A549 treated with Hydrocortisone at 1 μM for 4 hours (cell line): ENCODE measurements around the gene INPP1. TPM values are rescaled to one million over a fixed set of nuclear protein-coding genes. Genes with fewer than 3 reads are reported as not detected.

Source experiments
- total RNA-seq: library from RNA; stranded (reverse); fragments of 200-300 nt; extraction: Qiagen RNA extraction; gene quantifications from 5 replicates; pipeline ENCODE4 v1.2.3, GENCODE V29; 2022

Gene INPP1
- total RNA-seq = 32.7 to 38.1 TPM (median 36.2 TPM) in 5 replicates

DNA sequence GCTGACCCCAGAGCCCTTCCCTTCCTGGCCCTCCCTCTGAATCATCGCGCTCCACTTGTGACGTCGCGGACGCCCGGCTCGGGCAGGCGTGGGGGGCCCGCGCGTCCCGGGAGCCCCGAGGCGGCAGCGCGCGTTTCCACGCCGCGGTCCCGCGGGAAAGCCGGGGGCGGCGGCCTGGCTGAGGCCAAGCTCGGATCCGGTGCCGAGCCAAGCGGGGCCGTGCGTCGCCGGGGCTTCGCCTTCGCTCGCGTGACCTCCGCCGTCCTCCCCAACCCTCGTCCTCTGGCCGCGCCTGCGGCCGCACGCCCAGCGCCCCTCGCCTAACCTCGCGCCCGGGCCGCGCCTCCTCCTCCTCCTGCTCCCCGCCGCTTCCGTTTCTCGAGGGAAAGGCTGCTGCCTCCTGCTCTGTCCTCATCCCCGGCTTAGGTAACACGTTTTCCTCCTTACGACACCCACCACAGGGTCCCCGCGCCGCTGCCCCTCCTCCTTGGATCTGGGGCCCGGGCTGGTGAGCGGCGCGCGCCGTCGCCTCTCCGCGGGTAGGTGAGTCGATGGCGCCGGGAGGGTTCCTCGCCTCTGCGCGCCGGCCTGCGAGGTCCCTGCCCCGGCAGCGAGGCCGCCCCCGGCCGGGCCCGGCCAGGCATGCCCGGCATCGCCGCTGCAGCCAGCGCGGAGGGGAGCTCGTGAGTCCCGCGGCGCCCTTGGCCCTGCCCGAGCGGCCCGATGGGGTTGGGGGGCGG is at the start of gene INPP1:
Gene INPP1, plus strand, starts transcription at position 54 of the 740 bp plus-strand sequence. CDS start 16,514 bp downstream, outside the sequence.

DNA sequence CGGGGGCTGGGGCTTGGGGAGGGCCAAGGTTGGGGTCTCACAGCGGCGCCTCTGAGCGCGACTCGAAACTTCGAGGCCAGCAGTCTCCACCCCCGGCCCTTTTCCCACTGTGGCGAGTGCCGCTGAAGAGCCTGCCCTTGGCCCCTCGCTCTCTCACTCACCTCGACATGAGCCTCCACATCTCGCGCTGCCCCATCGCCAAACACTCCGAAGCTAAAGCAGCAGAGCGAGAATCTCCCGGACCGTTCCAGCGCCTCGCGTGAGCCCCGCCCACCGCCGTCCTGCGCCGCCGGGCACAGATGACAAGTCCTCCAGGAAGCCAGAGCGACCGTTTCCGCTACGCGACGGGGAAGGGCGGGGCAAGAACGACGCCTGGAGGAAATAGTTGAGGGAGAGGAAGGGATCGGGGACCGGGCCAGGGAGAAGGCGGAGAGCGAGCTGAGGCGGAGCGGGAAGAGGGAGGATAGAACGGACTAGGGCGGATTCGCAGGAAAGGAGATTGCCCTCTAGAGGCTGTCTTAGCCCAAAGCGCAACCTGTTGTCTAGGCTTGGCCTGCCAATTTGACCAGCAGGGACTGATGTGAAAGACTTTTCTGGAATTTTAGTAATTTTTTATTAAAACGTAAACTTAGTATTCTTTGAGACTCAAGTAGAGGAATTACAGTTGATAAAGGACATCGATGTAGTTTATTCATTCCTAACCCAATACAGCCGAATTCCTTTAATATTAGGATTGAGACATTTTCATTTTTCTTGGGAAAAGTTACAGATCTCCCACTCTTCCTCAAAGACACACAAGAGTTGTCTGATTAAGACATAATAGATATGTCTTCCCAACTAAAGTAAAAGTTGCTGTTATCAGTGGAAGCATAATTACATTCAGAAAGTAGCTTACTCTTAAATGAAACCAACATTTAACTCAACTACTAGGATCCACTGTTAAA is 23.6 kb upstream of the INPP1 start, which contains the start of gene HIBCH:
Gene HIBCH, minus strand, starts transcription at position 272 of the 944 bp plus-strand sequence. Its CDS starts 76 bp downstream, at position 196.

DNA sequence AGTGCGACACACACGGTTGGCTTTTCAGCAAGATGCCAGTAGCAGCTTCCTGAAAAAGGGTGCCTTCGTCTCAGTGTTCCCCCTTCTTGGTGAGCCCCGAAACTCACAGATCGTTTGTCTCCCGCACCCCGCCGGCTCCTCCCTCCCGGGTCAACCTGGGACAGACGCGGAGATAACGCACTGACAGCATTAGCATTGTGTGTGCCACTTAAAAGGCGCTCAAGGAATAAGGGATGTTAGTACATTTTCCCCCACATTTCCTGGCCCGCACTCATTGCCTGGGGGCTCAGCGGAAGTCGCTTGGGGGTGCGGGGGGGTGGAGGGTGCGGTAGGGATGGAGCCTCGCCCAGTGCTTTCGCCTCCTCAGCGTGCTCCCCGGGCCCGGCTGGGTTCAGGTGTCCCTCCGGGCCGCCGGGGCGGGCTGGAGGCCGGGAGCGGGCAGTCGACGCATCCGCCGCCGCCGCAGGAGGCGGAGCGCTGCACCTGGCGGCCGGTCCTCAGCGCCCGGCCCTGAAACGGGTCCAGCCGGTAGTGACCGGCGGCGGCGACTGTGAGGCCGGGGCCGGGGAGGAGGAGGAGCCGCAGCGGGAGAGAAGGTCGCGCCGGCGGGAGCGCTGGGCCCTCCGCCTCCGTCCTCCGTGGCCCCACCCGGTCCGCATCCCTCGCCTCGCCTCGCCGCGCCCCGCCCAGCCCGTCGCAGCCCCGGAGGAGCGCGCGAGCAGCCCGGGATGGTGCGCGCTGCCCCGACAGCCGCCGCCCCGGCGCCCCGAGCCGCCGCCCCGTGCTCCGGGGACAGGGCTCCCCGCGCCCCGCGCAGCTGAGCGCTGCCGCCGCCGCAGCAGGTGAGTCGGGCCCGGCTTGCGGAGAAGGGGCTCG is 64.5 kb downstream of the INPP1 start, which contains the start of gene MFSD6:
Gene MFSD6, plus strand, starts transcription at position 694 of the 876 bp plus-strand sequence. CDS start 27,675 bp downstream, outside the sequence.

Other genes starting within 250 kb of the INPP1 start
- 13.8 to 17.8 TPM (median 15.2 TPM) in 5 replicates for gene HIBCH, start 23.8 kb upstream of the INPP1 start, total RNA-seq
- 22.7 to 36.4 TPM (median 33.1 TPM) in 5 replicates for gene MFSD6, start 64.8 kb downstream of the INPP1 start, total RNA-seq
- gene NEMP2, start 191.1 kb downstream of the INPP1 start, total RNA-seq = 7.1 to 8.4 TPM (median 7.3 TPM) in 5 replicates